Large intestine (tissue), 3 donors: Measurements from ENCODE around the gene RAD18. TPM values are rescaled to one million over a fixed set of nuclear protein-coding genes. Genes with fewer than 3 reads are reported as not detected.

ENCODE experiments used
- DNase-seq, 2 donors: peaks; one replicate each; pipeline versions ENCODE4 v3.0.0 to v3.0.0-alpha.2; 2013
- H3K27ac ChIP-seq: one replicate; pipeline ENCODE4 v1.5.1; 2013; ENCODE audit warnings: low read length
- H3K27me3 ChIP-seq: 2 replicates; pipeline ENCODE4 v1.6.1; 2013; ENCODE audit warnings: low read length; ENCODE audit not compliant: control insufficient read depth, insufficient read depth
- H3K36me3 ChIP-seq: 2 replicates; pipeline ENCODE4 v1.6.1; 2013; ENCODE audit warnings: low read length; ENCODE audit not compliant: control insufficient read depth, insufficient read depth
- H3K4me1 ChIP-seq: one replicate; pipeline ENCODE4 v1.6.1; 2013; ENCODE audit warnings: low read length; ENCODE audit not compliant: control insufficient read depth, insufficient read depth
- H3K4me3 ChIP-seq: one replicate; pipeline ENCODE4 v1.5.1; 2013; ENCODE audit warnings: low read length
- H3K9me3 ChIP-seq: one replicate; pipeline ENCODE4 v1.6.1; 2013; ENCODE audit warnings: mild to moderate bottlenecking, low read depth, low read length, moderate library complexity; ENCODE audit not compliant: control insufficient read depth
- WGBS: methylation state at CpG from one replicate; pipeline ENCODE4 v1.1.5; 2013; ENCODE audit warnings: low lambda C conversion rate; ENCODE audit not compliant: insufficient coverage; 5-methylcytosine and 5-hydroxymethylcytosine counted together
- polyA plus RNA-seq: library from polyadenylated mRNA; unstranded; fragments of 120-200 nt; gene quantifications from one replicate; pipeline ENCODE4 v1.2.1, GENCODE V29; 2013

Gene RAD18
- polyA plus RNA-seq, 1 donor = 8.2 TPM

DNA sequence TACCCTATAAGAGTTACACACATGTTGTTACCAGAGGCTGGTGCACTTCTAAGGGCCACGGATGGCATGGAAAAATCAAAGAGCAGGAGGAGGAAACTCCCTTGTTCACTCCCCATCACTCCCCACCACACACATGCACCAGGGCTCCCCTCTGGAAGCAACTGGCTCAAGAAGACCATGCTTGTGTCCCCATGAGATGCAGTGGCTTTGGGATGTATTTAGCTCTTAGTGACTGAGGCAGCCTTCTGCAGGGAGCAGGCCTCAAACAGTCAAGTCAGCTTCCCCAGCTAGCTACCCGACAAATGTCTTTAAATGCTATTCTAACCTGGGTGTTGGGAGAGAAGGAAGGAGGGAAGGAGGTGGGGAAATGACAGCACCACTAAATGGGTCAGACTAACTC, 32.9 kb upstream of the RAD18 start:
- Histone ChIP-seq H3K27me3 (no peaks in the 10 kb centered on the region), H3K27ac (no peak overlapping the region), H3K4me3 (no peak overlapping the region), H3K36me3 (no peaks in the 10 kb centered on the region), H3K9me3 (no peaks in the 10 kb centered on the region), H3K4me1 (no peaks in the 10 kb centered on the region)
- no CpG with 5 or more reads among the region's 2 CpGs for WGBS
- no peak for DNase-seq

DNA sequence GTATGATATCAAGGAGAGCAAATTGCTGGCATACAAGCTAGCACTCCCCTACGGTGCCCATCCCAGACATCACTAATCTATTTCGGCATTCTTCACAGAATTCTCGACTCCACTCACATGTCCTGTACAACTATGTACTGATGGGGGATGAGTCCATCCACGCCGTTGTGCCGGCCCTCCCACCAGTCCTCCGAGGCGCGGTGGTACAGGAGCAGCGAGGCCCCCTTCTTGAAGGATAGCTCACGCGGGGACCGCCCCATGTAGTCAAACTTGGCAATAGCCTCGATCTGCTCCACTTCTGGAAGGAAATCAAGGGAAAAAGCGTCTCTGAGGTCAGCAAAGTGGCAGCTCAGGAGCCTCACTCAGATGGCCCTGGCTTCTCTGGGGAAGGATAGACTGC, 31.0 kb upstream of the RAD18 start:
- Histone ChIP-seq H3K27me3 (no peaks in the 10 kb centered on the region), H3K4me1 (no peaks in the 10 kb centered on the region), H3K36me3 (no peaks in the 10 kb centered on the region), H3K9me3 (no peaks in the 10 kb centered on the region), H3K4me3 (no peak overlapping the region), H3K27ac (no peak overlapping the region)
- DNase-seq = no peak
- WGBS = no CpG with 5 or more reads among the region's 15 CpGs

DNA sequence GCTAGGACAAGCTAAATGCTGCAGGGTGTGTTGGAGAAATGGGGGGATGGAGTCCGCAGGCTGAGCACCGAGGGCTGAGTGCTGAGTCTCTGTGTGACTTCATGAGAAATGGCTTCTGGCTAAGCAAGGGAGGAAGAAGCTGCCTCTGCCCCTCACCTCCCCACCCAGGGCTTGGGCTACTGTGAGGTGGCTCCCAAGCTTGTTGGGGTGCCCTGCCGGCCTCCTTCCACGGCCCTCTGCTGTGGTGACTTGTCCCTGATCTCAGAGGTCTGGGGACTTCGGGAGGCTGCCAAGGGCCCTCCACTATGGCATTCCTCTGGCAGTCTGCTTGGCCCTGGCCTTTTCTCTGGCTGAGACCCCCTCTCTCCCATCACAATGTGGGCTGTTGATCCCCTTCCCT, 30.1 kb upstream of the RAD18 start:
- no peak for DNase-seq
- Histone ChIP-seq H3K27me3 (no peaks in the 10 kb centered on the region), H3K4me1 (no peaks in the 10 kb centered on the region), H3K36me3 (no peaks in the 10 kb centered on the region), H3K27ac (no peak overlapping the region), H3K9me3 (no peaks in the 10 kb centered on the region), H3K4me3 (no peak overlapping the region)
- WGBS = no CpG with 5 or more reads among the region's 5 CpGs

- WGBS = 100% methylated on average over 1 of the region's 11 CpGs
- Histone ChIP-seq H3K4me3 (no peak overlapping the region), H3K27me3 (no peaks in the 10 kb centered on the region), H3K27ac (no peak overlapping the region), H3K36me3 (no peaks in the 10 kb centered on the region), H3K4me1 (no peaks in the 10 kb centered on the region), H3K9me3 (no peaks in the 10 kb centered on the region)
- no peak for DNase-seq
Measured at GRCh38 chr3:8992854-8993253, 29.6 kb upstream of the RAD18 start.

DNA sequence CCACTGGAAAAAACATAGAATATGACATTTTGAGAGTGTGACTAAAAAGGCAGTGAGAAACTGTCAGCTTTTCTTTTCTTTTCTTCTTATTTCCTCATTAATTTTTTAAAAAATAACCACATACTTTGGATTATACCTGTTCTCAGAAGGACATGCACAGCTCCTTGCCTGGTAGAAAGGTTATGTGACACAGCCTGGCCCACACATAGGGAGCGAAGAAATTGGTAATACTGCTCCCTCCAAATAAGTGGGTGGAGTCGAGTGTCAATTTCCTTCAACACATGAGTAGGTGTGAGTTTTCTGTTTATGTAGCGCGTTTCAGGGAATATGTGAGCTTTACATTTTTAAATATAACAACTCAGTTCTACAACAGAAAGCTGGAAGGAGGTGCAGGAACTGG, 28.9 kb upstream of the RAD18 start:
- H3K27me3 ChIP-seq = no peaks in the 10 kb centered on the region
- no CpG with 5 or more reads among the region's 4 CpGs for WGBS
- no peak overlapping the region for H3K4me3 ChIP-seq
- H3K36me3 ChIP-seq = no peaks in the 10 kb centered on the region
- H3K9me3 ChIP-seq = no peaks in the 10 kb centered on the region
- no peaks in the 10 kb centered on the region for H3K4me1 ChIP-seq
- H3K27ac ChIP-seq = no peak overlapping the region
- no peak for DNase-seq

GRCh38 chr3:8990266-8991215, 27.3 kb upstream of the RAD18 start:
- H3K36me3 ChIP-seq = no peaks in the 10 kb centered on the region
- H3K9me3 ChIP-seq = no peaks in the 10 kb centered on the region
- no peaks in the 10 kb centered on the region for H3K27me3 ChIP-seq
- H3K4me1 ChIP-seq = no peaks in the 10 kb centered on the region
- no peak overlapping the region for H3K4me3 ChIP-seq
- no peak overlapping the region for H3K27ac ChIP-seq
- WGBS = no CpG with 5 or more reads among the region's 36 CpGs
- no peak for DNase-seq

DNA sequence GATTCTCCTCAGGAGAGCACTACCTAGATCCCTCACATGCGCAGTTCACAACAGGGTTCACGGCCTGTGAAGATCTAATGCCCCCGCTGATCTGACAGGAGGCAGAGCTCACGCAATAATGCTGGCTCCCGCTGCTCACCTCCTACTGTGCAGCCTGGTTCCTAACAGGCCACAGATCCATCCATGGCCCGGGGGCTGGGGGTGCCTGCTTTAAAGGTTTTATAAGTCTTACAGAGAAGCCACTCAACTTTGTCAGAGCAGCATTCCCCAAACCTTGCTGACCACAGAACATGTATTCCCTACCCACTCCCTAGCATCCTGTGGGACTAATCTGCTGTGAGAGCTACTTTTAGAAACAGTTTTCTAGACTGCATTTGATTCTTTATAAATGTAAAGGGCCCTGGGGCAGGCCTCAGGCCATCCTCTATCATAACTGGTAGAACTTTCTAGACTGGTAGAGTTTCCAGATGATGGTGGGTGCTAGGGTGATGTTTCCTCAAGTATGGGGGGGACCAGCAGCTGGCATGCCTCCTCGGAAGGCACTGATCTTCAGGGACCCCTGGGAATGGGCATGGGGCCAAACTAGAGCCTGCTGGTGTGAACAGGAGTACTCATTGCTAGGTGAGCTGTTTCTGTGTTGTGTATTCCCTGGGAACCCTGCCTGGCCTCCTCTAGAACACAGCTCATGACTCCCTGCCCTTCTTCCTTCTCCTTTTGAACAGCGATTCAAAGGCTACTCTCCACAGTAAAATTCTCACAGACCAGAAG, 25.7 kb upstream of the RAD18 start:
- Histone ChIP-seq H3K36me3 (no peaks in the 10 kb centered on the region), H3K9me3 (peaks cover 4% of the 10 kb centered on the region), H3K4me1 (no peaks in the 10 kb centered on the region), H3K4me3 (no peak overlapping the region), H3K27ac (no peak overlapping the region), H3K27me3 (no peaks in the 10 kb centered on the region)
- no CpG with 5 or more reads among the region's 8 CpGs for WGBS
- no peak for DNase-seq

DNA sequence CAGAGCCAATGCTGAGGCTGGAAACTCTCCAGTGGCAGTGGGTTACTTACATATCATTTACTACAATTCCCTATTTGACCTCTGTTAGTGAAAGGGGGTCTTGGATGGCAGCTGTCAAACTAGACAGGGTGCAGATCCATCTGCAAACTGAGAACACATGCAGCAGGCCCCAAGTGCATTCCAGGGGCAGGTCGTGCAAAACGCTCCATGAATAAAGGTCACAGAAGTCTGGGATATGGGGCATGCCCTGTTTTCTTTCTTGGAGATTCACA, 25.0 kb upstream of the RAD18 start:
- no peak for DNase-seq
- Histone ChIP-seq H3K4me3 (no peak overlapping the region), H3K27ac (no peak overlapping the region), H3K27me3 (no peaks in the 10 kb centered on the region), H3K4me1 (no peaks in the 10 kb centered on the region), H3K9me3 (peaks cover 4% of the 10 kb centered on the region), H3K36me3 (no peaks in the 10 kb centered on the region)
- no CpG with 5 or more reads among the region's 2 CpGs for WGBS

GRCh38 chr3:8987645-8988383, 24.5 kb upstream of the RAD18 start:
- Histone ChIP-seq H3K4me1 (no peaks in the 10 kb centered on the region), H3K4me3 (no peak overlapping the region), H3K9me3 (peaks cover 4% of the 10 kb centered on the region), H3K27me3 (no peaks in the 10 kb centered on the region), H3K27ac (no peak overlapping the region), H3K36me3 (no peaks in the 10 kb centered on the region)
- peak; percentile 52 to 61 for DNase-seq
- no CpG with 5 or more reads among the region's 15 CpGs for WGBS

GRCh38 chr3:8987226-8987625, 24.0 kb upstream of the RAD18 start:
- no peak for DNase-seq
- no CpG with 5 or more reads among the region's 6 CpGs for WGBS
- no peaks in the 10 kb centered on the region for H3K36me3 ChIP-seq
- no peaks in the 10 kb centered on the region for H3K4me1 ChIP-seq
- no peak overlapping the region for H3K27ac ChIP-seq
- H3K9me3 ChIP-seq = peaks cover 4% of the 10 kb centered on the region
- H3K27me3 ChIP-seq = no peaks in the 10 kb centered on the region
- H3K4me3 ChIP-seq = no peak overlapping the region
